Measurements from ENCODE around the gene FARP1.
"Not testable (repeated sequence)": the region's sequence is repeated elsewhere in the genome, so short reads cannot be mapped to it uniquely, and the experiment has no call there.

The FARP1 gene

DNA sequence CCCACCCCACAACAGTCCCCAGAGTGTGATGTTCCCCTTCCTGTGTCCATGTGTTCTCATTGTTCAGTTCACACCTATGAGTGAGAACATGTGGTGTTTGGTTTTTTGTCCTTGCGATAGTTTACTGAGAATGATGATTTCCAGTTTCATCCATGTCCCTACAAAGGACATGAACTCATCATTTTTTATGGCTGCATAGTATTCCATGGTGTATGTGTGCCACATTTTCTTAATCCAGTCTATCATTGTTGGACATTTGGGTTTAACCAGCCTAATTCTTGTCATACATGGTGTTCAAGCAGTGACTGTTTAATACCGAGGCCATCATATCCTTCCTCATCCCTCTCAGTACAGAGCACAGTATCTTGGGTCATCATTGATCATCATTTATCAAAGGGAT, 226.6 kb downstream of the FARP1 start:
- WGBS (ENCODE audit: insufficient coverage, insufficient read length), result no CpG with 5 or more reads among the region's 2 CpGs
- not testable (repeated sequence) for H3K27ac ChIP-seq (ENCODE audit: low read length); H3K9me3 ChIP-seq (ENCODE audit: control insufficient read depth, insufficient read depth, low read length); H3K4me3 ChIP-seq (ENCODE audit: low read length); H3K36me3 ChIP-seq (ENCODE audit: control insufficient read depth, insufficient read depth, low read length); DNase-seq (ENCODE audit: low read depth, low spot score); H3K4me1 ChIP-seq (ENCODE audit: control insufficient read depth, insufficient read depth, low read length); H3K27me3 ChIP-seq (ENCODE audit: control insufficient read depth, insufficient read depth, low read length)

- no peak overlapping the region for H3K4me3 ChIP-seq (ENCODE audit: low read length)
- WGBS (ENCODE audit: insufficient coverage, insufficient read length), result no CpG with 5 or more reads among the region's 4 CpGs
Measured at GRCh38 chr13:98370261-98370660, 227.4 kb downstream of the FARP1 start.

DNA sequence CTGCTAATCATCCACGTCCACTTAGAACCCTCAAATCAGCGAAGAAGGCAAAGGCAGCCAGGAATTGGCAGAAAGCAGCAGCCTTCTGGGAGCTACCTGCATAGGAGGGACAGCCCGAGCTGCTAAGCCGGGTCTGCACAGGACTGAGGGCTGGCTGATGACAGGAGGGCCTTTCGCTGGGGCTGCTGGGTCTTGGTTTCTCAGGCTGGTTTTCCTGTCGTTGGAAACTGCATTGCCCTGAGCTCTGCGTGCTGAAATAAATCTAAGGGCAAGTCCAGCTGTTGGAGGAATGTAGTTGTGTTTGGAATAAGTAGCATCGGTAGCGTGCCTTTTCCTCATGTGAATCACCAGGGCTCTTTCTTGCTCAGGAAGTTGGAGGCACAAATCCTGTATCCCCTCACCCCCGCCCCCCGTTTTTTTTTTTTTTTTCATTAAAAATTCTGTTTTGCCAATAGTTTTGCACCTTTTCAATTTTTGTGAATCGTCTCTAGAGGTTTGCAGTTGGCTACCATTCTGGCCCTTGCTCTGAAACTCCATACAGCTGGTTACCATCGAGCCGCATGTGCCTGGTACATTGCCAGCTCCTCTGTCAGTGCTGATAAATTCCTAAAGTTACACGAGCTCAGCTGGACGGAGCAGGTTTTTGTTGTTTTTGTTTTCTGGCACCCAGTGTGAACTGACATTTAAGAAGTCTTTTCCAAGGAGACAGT, 228.1 kb downstream of the FARP1 start:
- no peak overlapping the region for H3K4me3 ChIP-seq (ENCODE audit: low read length)
- WGBS (ENCODE audit: insufficient coverage, insufficient read length), result no CpG with 5 or more reads among the region's 16 CpGs
- no peaks in the 10 kb centered on the region for H3K27me3 ChIP-seq (ENCODE audit: control insufficient read depth, insufficient read depth, low read length)
- H3K4me1 ChIP-seq (ENCODE audit: control insufficient read depth, insufficient read depth, low read length), result no peaks in the 10 kb centered on the region; the same call in 1 of the 2 replicates
- H3K36me3 ChIP-seq (ENCODE audit: control insufficient read depth, insufficient read depth, low read length), result no peaks in the 10 kb centered on the region
- no peaks in the 10 kb centered on the region for H3K9me3 ChIP-seq (ENCODE audit: control insufficient read depth, insufficient read depth, low read length)
- no peak for DNase-seq (ENCODE audit: low read depth, low spot score)
- no peak overlapping the region for H3K27ac ChIP-seq (ENCODE audit: low read length)

More at GRCh38 chr13:98370261-98370660, 227.4 kb downstream of the FARP1 start:
- H3K4me1 ChIP-seq (ENCODE audit: control insufficient read depth, insufficient read depth, low read length), result no peaks in the 10 kb centered on the region; the same call in 1 of the 2 replicates
- H3K9me3 ChIP-seq (ENCODE audit: control insufficient read depth, insufficient read depth, low read length), result no peaks in the 10 kb centered on the region
- no peak overlapping the region for H3K27ac ChIP-seq (ENCODE audit: low read length)
- H3K36me3 ChIP-seq (ENCODE audit: control insufficient read depth, insufficient read depth, low read length), result no peaks in the 10 kb centered on the region
- DNase-seq (ENCODE audit: low read depth, low spot score), result no peak
- no peaks in the 10 kb centered on the region for H3K27me3 ChIP-seq (ENCODE audit: control insufficient read depth, insufficient read depth, low read length)

DNA sequence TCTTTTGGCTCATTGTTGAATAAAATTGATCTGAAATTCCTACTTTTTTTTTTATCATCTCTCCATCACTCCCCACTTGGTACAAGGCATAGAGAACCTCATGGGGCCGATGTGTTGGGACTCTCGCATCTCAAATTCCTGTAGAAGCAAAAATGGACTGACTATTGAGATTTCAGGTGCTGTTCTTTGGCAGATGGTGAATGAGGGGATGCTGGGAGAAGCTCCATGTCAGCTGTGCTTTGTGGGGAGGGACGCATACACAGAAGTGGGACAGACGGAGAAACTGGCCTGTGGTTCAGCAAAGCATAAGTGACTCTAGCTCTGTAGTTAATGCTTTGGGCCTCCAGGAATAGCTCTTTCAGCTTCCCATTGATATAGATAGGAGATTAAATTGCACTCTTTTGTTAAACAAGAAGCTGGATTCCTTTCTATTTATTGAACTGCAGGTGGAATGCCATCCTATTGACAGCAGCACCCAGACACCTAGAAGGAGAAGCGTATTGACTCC, 228.7 kb downstream of the FARP1 start:
- Histone ChIP-seq H3K36me3 (ENCODE audit: control insufficient read depth, insufficient read depth, low read length) (no peaks in the 10 kb centered on the region), H3K4me3 (ENCODE audit: low read length) (no peak overlapping the region), H3K27me3 (ENCODE audit: control insufficient read depth, insufficient read depth, low read length) (no peaks in the 10 kb centered on the region), H3K27ac (ENCODE audit: low read length) (no peak overlapping the region), H3K4me1 (ENCODE audit: control insufficient read depth, insufficient read depth, low read length) (no peaks in the 10 kb centered on the region; the same call in 1 of the 2 replicates), H3K9me3 (ENCODE audit: control insufficient read depth, insufficient read depth, low read length) (no peaks in the 10 kb centered on the region)
- DNase-seq (ENCODE audit: low read depth, low spot score), result no peak
- WGBS (ENCODE audit: insufficient coverage, insufficient read length), result no CpG with 5 or more reads among the region's 5 CpGs

- no peak for DNase-seq (ENCODE audit: low read depth, low spot score)
- H3K27me3 ChIP-seq (ENCODE audit: control insufficient read depth, insufficient read depth, low read length), result no peaks in the 10 kb centered on the region
- H3K9me3 ChIP-seq (ENCODE audit: control insufficient read depth, insufficient read depth, low read length), result no peaks in the 10 kb centered on the region
- no peak overlapping the region for H3K4me3 ChIP-seq (ENCODE audit: low read length)
- no CpG with 5 or more reads among the region's 8 CpGs for WGBS (ENCODE audit: insufficient coverage, insufficient read length)
- no peaks in the 10 kb centered on the region for H3K36me3 ChIP-seq (ENCODE audit: control insufficient read depth, insufficient read depth, low read length)
- no peaks in the 10 kb centered on the region; the same call in 1 of the 2 replicates for H3K4me1 ChIP-seq (ENCODE audit: control insufficient read depth, insufficient read depth, low read length)
- H3K27ac ChIP-seq (ENCODE audit: low read length), result no peak overlapping the region
Measured at GRCh38 chr13:98372876-98373275, 230.0 kb downstream of the FARP1 start.

DNA sequence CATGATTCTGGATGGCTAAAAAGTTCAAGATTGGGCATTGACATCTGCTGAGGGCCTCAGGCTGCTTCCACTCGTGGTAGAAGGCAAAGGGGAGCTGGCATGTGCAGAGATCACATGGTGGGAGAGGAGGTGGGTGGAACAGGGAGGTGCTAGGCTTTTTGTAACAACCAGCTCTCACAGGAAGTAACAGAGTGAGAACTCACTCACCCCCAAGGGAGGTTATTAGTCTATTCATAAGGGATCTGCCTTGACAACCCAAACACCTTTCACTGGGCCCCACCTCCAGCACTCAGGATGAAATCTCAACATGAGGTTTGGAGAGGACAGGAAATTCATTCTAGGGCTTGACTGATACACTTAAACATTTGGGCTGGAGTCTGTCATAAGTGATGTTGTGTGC, 231.9 kb downstream of the FARP1 start:
- no CpG with 5 or more reads among the region's 1 CpG for WGBS (ENCODE audit: insufficient coverage, insufficient read length)
- H3K27me3 ChIP-seq (ENCODE audit: control insufficient read depth, insufficient read depth, low read length), result no peaks in the 10 kb centered on the region
- H3K9me3 ChIP-seq (ENCODE audit: control insufficient read depth, insufficient read depth, low read length), result no peaks in the 10 kb centered on the region
- no peak overlapping the region for H3K27ac ChIP-seq (ENCODE audit: low read length)
- no peak for DNase-seq (ENCODE audit: low read depth, low spot score)
- H3K4me1 ChIP-seq (ENCODE audit: control insufficient read depth, insufficient read depth, low read length), result no peaks in the 10 kb centered on the region; the same call in 1 of the 2 replicates
- H3K4me3 ChIP-seq (ENCODE audit: low read length), result no peak overlapping the region
- H3K36me3 ChIP-seq (ENCODE audit: control insufficient read depth, insufficient read depth, low read length), result no peaks in the 10 kb centered on the region

GRCh38 chr13:98377635-98378378, 234.9 kb downstream of the FARP1 start:
- H3K9me3 ChIP-seq (ENCODE audit: control insufficient read depth, insufficient read depth, low read length), result no peaks in the 10 kb centered on the region
- no CpG with 5 or more reads among the region's 13 CpGs for WGBS (ENCODE audit: insufficient coverage, insufficient read length)
- no peak overlapping the region for H3K27ac ChIP-seq (ENCODE audit: low read length)
- no peaks in the 10 kb centered on the region for H3K4me1 ChIP-seq (ENCODE audit: control insufficient read depth, insufficient read depth, low read length)
- H3K4me3 ChIP-seq (ENCODE audit: low read length), result no peak overlapping the region
- H3K36me3 ChIP-seq (ENCODE audit: control insufficient read depth, insufficient read depth, low read length), result no peaks in the 10 kb centered on the region
- no peaks in the 10 kb centered on the region for H3K27me3 ChIP-seq (ENCODE audit: control insufficient read depth, insufficient read depth, low read length)
- no peak for DNase-seq (ENCODE audit: low read depth, low spot score)

- Histone ChIP-seq H3K36me3 (ENCODE audit: control insufficient read depth, insufficient read depth, low read length) (peaks cover 7% of the 10 kb centered on the region; the same call in 1 of the 2 replicates), H3K4me1 (ENCODE audit: control insufficient read depth, insufficient read depth, low read length) (no peaks in the 10 kb centered on the region; the same call in 1 of the 2 replicates), H3K9me3 (ENCODE audit: control insufficient read depth, insufficient read depth, low read length) (no peaks in the 10 kb centered on the region), H3K4me3 (ENCODE audit: low read length) (no peak overlapping the region), H3K27me3 (ENCODE audit: control insufficient read depth, insufficient read depth, low read length) (no peaks in the 10 kb centered on the region), H3K27ac (ENCODE audit: low read length) (no peak overlapping the region)
- DNase-seq (ENCODE audit: low read depth, low spot score), result no peak
- no CpG with 5 or more reads among the region's 5 CpGs for WGBS (ENCODE audit: insufficient coverage, insufficient read length)
Measured at GRCh38 chr13:98384739-98385138, 241.8 kb downstream of the FARP1 start.

GRCh38 chr13:98385606-98386005, 242.7 kb downstream of the FARP1 start:
- no peak for DNase-seq (ENCODE audit: low read depth, low spot score)
- H3K4me1 ChIP-seq (ENCODE audit: control insufficient read depth, insufficient read depth, low read length), result no peaks in the 10 kb centered on the region; the same call in 1 of the 2 replicates
- no peaks in the 10 kb centered on the region for H3K9me3 ChIP-seq (ENCODE audit: control insufficient read depth, insufficient read depth, low read length)
- H3K4me3 ChIP-seq (ENCODE audit: low read length), result no peak overlapping the region
- H3K27ac ChIP-seq (ENCODE audit: low read length), result no peak overlapping the region
- H3K36me3 ChIP-seq (ENCODE audit: control insufficient read depth, insufficient read depth, low read length), result peaks cover 7% of the 10 kb centered on the region; the same call in 1 of the 2 replicates
- H3K27me3 ChIP-seq (ENCODE audit: control insufficient read depth, insufficient read depth, low read length), result no peaks in the 10 kb centered on the region
- no CpG with 5 or more reads among the region's 10 CpGs for WGBS (ENCODE audit: insufficient coverage, insufficient read length)

GRCh38 chr13:98386637-98387036, 243.7 kb downstream of the FARP1 start:
- peaks cover 7% of the 10 kb centered on the region; the same call in 1 of the 2 replicates for H3K36me3 ChIP-seq (ENCODE audit: control insufficient read depth, insufficient read depth, low read length)
- no peak overlapping the region for H3K27ac ChIP-seq (ENCODE audit: low read length)
- no peak for DNase-seq (ENCODE audit: low read depth, low spot score)
- H3K27me3 ChIP-seq (ENCODE audit: control insufficient read depth, insufficient read depth, low read length), result no peaks in the 10 kb centered on the region
- H3K9me3 ChIP-seq (ENCODE audit: control insufficient read depth, insufficient read depth, low read length), result no peaks in the 10 kb centered on the region
- no peak overlapping the region for H3K4me3 ChIP-seq (ENCODE audit: low read length)
- no peaks in the 10 kb centered on the region; the same call in 1 of the 2 replicates for H3K4me1 ChIP-seq (ENCODE audit: control insufficient read depth, insufficient read depth, low read length)
- no CpG with 5 or more reads among the region's 8 CpGs for WGBS (ENCODE audit: insufficient coverage, insufficient read length)
